K562 (cell line): ENCODE measurements around the gene PPTC7. TPM values are rescaled to one million over a fixed set of nuclear protein-coding genes. Genes with fewer than 3 reads are reported as not detected.
A peak's percentile ranks its signal among the peaks of the same experiment; 100 is the strongest.

ENCODE experiments used
- ATAC-seq: fragments of 200-7000 bp; cut with Tn5 transposase; 3 replicates; pipeline ENCODE4 v1.9.1; 2020; ENCODE audit warnings: moderate library complexity
- BruUV-seq: library from RNA; stranded (reverse); fragments of 400-500 nt; replicated peaks from 2 replicates; lab custom pipeline; 2021; lab: Mats Ljungman, UMichigan
- CTCF ChIA-PET: fragments of 300-600 bp; formaldehyde crosslinking; extraction: SDS; loops from one replicate; lab custom pipeline; 2021; ENCODE audit warnings: low intra/inter-chr PET ratio; lab: Yijun Ruan, JAX
- POLR2A ChIA-PET: fragments of 300-600, 350-650 bp; sonication (Branson Sonifier 250); formaldehyde crosslinking; extraction: SDS; loops from one replicate; lab custom pipeline; 2021; ENCODE audit warnings: antibody characterized with exemption, inconsistent platforms; lab: Yijun Ruan, JAX
- DNase-seq, 4 experiments: peaks; one replicate each; pipeline versions ENCODE4 v3.0.0 to v3.0.0-alpha.2; 2011 to 2018; ENCODE audit warnings: low spot score in 3 of 4, mixed read lengths in 3 of 4; ENCODE audit errors: extremely low read depth in 1 of 4
- FAIRE-seq: peaks from 2 replicates; lab custom pipeline; 2011; peaks lifted over from hg19 to GRCh38; lab: Jason Lieb, UNC
- H2AFZ ChIP-seq: 2 replicates; pipeline ENCODE4 v1.6.0; 2011; ENCODE audit warnings: low read depth, low read length, control low read depth, inconsistent platforms
- H3K27ac ChIP-seq: fragments of 200-600 bp; 3 replicates; pipeline ENCODE4 v1.8.0; 2011; ENCODE audit warnings: low read depth, mild to moderate bottlenecking, control low read depth, inconsistent platforms, low read length, moderate library complexity, mixed read lengths; ENCODE audit errors: extremely low read depth
- H3K27me3 ChIP-seq, 2 experiments: fragments of 300-600 bp in 1 of 2; 2 replicates in 1 of 2; 3 replicates in 1 of 2; pipeline versions ENCODE4 v1.6.0 to v1.8.0; 2011; ENCODE audit warnings: inconsistent platforms in 2 of 2, low read length in 2 of 2, mild to moderate bottlenecking in 1 of 2, mixed read lengths in 1 of 2, moderate library complexity in 1 of 2; ENCODE audit not compliant: control insufficient read depth in 2 of 2, insufficient read depth in 2 of 2
- H3K36me3 ChIP-seq: fragments of 300-600 bp; 3 replicates; pipeline ENCODE4 v1.8.0; 2011; ENCODE audit warnings: mild to moderate bottlenecking, low read length, inconsistent platforms; ENCODE audit not compliant: control insufficient read depth, insufficient read depth
- H3K4me1 ChIP-seq, 2 experiments: fragments of 200-600 bp in 1 of 2; replicated peaks in 1 of 2; 2 replicates in 1 of 2; 3 replicates in 1 of 2; pipeline versions ENCODE4 v1.5.1 to v1.8.0; 2011; ENCODE audit warnings: inconsistent platforms in 2 of 2, low read length in 2 of 2, mild to moderate bottlenecking in 1 of 2, mixed read lengths in 1 of 2, moderate library complexity in 1 of 2; ENCODE audit not compliant: control insufficient read depth in 2 of 2, insufficient read depth in 2 of 2
- H3K4me2 ChIP-seq: 2 replicates; pipeline ENCODE4 v1.6.1; 2011; ENCODE audit warnings: low read length, control low read depth, inconsistent platforms, mixed read lengths; ENCODE audit not compliant: insufficient read depth
- H3K4me3 ChIP-seq: fragments of 200-600 bp; sonication (generic), shearing (Covaris generic); 2 replicates; pipeline ENCODE4 v1.5.1; 2016; ENCODE audit warnings: control low read depth, inconsistent platforms
- H3K79me2 ChIP-seq: fragments of 200-600 bp; 3 replicates; pipeline ENCODE4 v1.8.0; 2011; ENCODE audit warnings: low read length, inconsistent platforms; ENCODE audit not compliant: control insufficient read depth, insufficient read depth
- H3K9ac ChIP-seq, 2 experiments: 2 replicates each; pipeline versions ENCODE4 v1.6.0 to v1.6.1; 2011; ENCODE audit warnings: low read depth in 2 of 2, low read length in 2 of 2, control low read depth in 1 of 2, inconsistent platforms in 1 of 2, mild to moderate bottlenecking in 1 of 2, mixed read lengths in 1 of 2; ENCODE audit not compliant: insufficient read depth in 1 of 2
- H3K9me1 ChIP-seq: one replicate; pipeline ENCODE4 v1.6.0; 2011; ENCODE audit warnings: inconsistent platforms, mild to moderate bottlenecking, low read length, moderate library complexity; ENCODE audit not compliant: control insufficient read depth, insufficient read depth
- H3K9me3 ChIP-seq: replicated peaks from 2 replicates; pipeline ENCODE4 v1.5.1; 2011; ENCODE audit warnings: low read depth, low read length, inconsistent platforms; ENCODE audit not compliant: control insufficient read depth, insufficient read depth
- H4K20me1 ChIP-seq: replicated peaks from 2 replicates; pipeline ENCODE4 v1.6.1; 2011; ENCODE audit warnings: low read length, inconsistent platforms, mixed read lengths; ENCODE audit not compliant: control insufficient read depth, insufficient read depth
- HCFC1 ChIP-seq: IDR thresholded peaks from 2 replicates; pipeline ENCODE4 v1.6.1; 2012; ENCODE audit warnings: low read depth, low read length, improper control_type of control experiment
- NKRF ChIP-seq: fragments of 450-650 bp; IDR thresholded peaks from 2 replicates; pipeline ENCODE4 v1.6.1; 2016; ENCODE audit warnings: borderline replicate concordance
- PHB ChIP-seq: fragments of 250-450 bp; sonication (Bioruptor Pico); IDR thresholded peaks from 2 replicates; pipeline ENCODE4 v1.5.0; 2021
- POLR2AphosphoS5 ChIP-seq: IDR thresholded peaks from 2 replicates; pipeline ENCODE4 v1.6.1; 2011; ENCODE audit warnings: mild to moderate bottlenecking, low read depth, low read length, moderate library complexity; ENCODE audit not compliant: control insufficient read depth, insufficient read depth
- TOE1 ChIP-seq, 2 experiments: fragments of 450-650 bp in 1 of 2; sonication (generic) in 1 of 2; formaldehyde crosslinking in 1 of 2; IDR thresholded peaks; 2 replicates each; pipeline versions ENCODE4 v1.7.1 to v1.8.0; 2016 to 2022; ENCODE audit warnings: borderline replicate concordance in 2 of 2, mild to moderate bottlenecking in 2 of 2, antibody characterized with exemption in 1 of 2, inconsistent platforms in 1 of 2, low read depth in 1 of 2, missing genetic modification reagents in 1 of 2, moderate library complexity in 1 of 2
- ZNF197 ChIP-seq: fragments of 200-800 bp; sonication (Bioruptor generic); IDR thresholded peaks from 2 replicates; pipeline ENCODE4 v1.6.1; 2016; ENCODE audit warnings: low read depth, missing genetic modification characterization, missing compliant biosample characterization
- ZNF511 ChIP-seq: sonication (generic); formaldehyde crosslinking; IDR thresholded peaks from 2 replicates; pipeline ENCODE4 v1.8.0; 2022; ENCODE audit warnings: mild to moderate bottlenecking, missing genetic modification reagents
- ZNF79 ChIP-seq: fragments of 250-450 bp; sonication (Bioruptor Pico); IDR thresholded peaks from 2 replicates; pipeline ENCODE4 v1.4.0; 2020; ENCODE audit warnings: low read depth, mild to moderate bottlenecking, moderate library complexity
- WGBS: fragments of 100-300 bp; shearing (Covaris generic); methylation state at CpG from one replicate; pipeline ENCODE4 v1.1.6; 2016; ENCODE audit warnings: low coverage, mixed read lengths; ENCODE audit not compliant: insufficient coverage; ENCODE audit errors: missing lambda C conversion rate; 5-methylcytosine and 5-hydroxymethylcytosine counted together
- in situ Hi-C: fragments of 300-500 bp; cut with MboI; formaldehyde crosslinking; loops from 4 replicates; pipeline ENCODE4 v1.15.0; 2018; ENCODE audit warnings: inconsistent platforms, mixed read lengths
- intact Hi-C: fragments of 100-400 bp; cut with micrococcal nuclease; formaldehyde crosslinking; loops from 2 replicates; pipeline ENCODE4 v1.14.2; 2022
- polyA plus RNA-seq, 8 experiments: library from polyadenylated mRNA; depleted of rRNA in 4 of 8; stranded (reverse) in 5 of 8; unstranded in 3 of 8; fragments of >200 nt; fragmentation: Nextera tagmentation in 2 of 8; fragmentation: Illumina TruSeq in 1 of 8; extraction: Ambion mirVana in 2 of 8; extraction: Trizol in 1 of 8; gene quantifications; 2 replicates each; pipeline versions ENCODE4 v1.2.1 to v1.2.3, GENCODE V29; 2011 to 2014; ENCODE audit warnings: inconsistent platforms in 1 of 8, missing spikeins in 1 of 8
- total RNA-seq, 7 experiments: library from RNA; depleted of rRNA in 6 of 7; stranded (reverse); fragments of >200 nt in 6 of 7; fragmentation: Illumina TruSeq in 2 of 7; extraction: Trizol in 2 of 7; gene quantifications; 2 replicates each; pipeline versions ENCODE4 v1.2.1 to v1.2.3, GENCODE V29; 2011 to 2021; ENCODE audit warnings: low replicate concordance in 1 of 7
- TF ChIP-seq, protein P1 (sequence below): fragments of 450-650 bp; IDR thresholded peaks from 2 replicates; pipeline ENCODE4 v1.7.1; 2018; ENCODE audit warnings: mild to moderate bottlenecking, low read depth; ENCODE audit not compliant: partially characterized antibody

The PPTC7 gene
- total and polyA plus RNA-seq, 9 of the 15 experiments (the other 6 are each of a cell fraction or from before 2014, with no cell fraction given), result 2.6 to 23.1 (median 11.9) TPM

GRCh38 chr12:110501752-110502738, 81.1 kb downstream of the PPTC7 start, which contains the start of the genes RAD9B and VPS29 (continued):
- no peak for TF ChIP-seq PHB (CRISPR knock-in tag)
- peak; percentile 70 for TF ChIP-seq ZNF79 (CRISPR knock-in tag)
- TF ChIP-seq POLR2AphosphoS5, result peak; percentile 96
- peak; percentile 76; the same call in 1 of the 2 replicates for TF ChIP-seq ZNF197 (CRISPR knock-in tag)
- TF ChIP-seq TOE1 (IDR thresholded peaks at IDR 0.05; ENCODE audit: borderline replicate concordance), result peak; percentile 82; the same call in 1 of the 2 replicates
- TF ChIP-seq TOE1 (CRISPR knock-in tag; IDR thresholded peaks at IDR 0.05; ENCODE audit: borderline replicate concordance, low read depth), result peak; percentile 97

DNA sequence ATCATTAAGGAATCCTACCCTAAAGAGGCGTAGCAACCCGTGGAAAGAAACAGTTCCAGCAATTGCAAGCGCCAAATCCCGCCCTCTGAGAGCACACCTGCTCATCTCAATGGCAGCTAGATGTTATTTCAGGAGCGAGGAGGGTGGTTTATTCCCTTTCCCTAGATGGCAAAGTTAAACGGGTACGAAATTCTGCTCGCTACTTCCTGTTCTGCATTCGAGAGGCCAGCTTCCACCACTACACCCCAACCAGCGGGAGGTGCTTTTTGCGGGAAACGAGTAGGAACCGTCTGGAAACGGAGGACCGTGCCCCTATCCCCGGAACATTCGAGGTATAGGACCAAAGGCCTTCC, 81.7 kb downstream of the PPTC7 start:
- Histone ChIP-seq H2AFZ (peak overlapping the region; percentile 98), H3K36me3 (peaks cover 35% of the 10 kb centered on the region; the same call in 2 of the 3 replicates), H3K9ac (peak overlapping the region; percentile 95 to 99), H3K79me2 (peaks cover 56% of the 10 kb centered on the region), H3K4me2 (peak overlapping the region; percentile 96), H3K9me3 (no peaks in the 10 kb centered on the region; the same call in 1 of the 2 replicates), H3K27ac (peak overlapping the region; percentile 89), H3K4me3 (peak overlapping the region; percentile 62), H4K20me1 (no peaks in the 10 kb centered on the region), H3K9me1 (no peaks in the 10 kb centered on the region), H3K4me1 (peaks cover 13 to 18% of the 10 kb centered on the region in 2 experiments), H3K27me3 (no peaks in the 10 kb centered on the region)
- FAIRE-seq (no peak), ATAC-seq (peak; percentile 61), DNase-seq (no peak)
- ChIA-PET POLR2A (interaction anchor here (0.6 to 1.9 kb wide), 12 partner anchors 9 to 568 kb away, joined by 3 to 9 read pairs (median 4); partner anchors contain the start of genes ARPC3, FAM216A and GPN3), CTCF (no interaction called here)
- TSS peak; percentile 61 for BruUV-seq
- in situ Hi-C loops (no loop called here), intact Hi-C loops (no loop called here)
- under 1% methylated on average over 17 of the region's 17 CpGs for WGBS
- no peak for TF ChIP-seq HCFC1
- TF ChIP-seq NKRF, result 0 out of 2 replicates have a peak, but pooled peaks have one; percentile 2
- peak; percentile 85; the same call in 1 of the 2 replicates for TF ChIP-seq ZNF511 (CRISPR knock-in tag)
- TF ChIP-seq, protein P1, sequence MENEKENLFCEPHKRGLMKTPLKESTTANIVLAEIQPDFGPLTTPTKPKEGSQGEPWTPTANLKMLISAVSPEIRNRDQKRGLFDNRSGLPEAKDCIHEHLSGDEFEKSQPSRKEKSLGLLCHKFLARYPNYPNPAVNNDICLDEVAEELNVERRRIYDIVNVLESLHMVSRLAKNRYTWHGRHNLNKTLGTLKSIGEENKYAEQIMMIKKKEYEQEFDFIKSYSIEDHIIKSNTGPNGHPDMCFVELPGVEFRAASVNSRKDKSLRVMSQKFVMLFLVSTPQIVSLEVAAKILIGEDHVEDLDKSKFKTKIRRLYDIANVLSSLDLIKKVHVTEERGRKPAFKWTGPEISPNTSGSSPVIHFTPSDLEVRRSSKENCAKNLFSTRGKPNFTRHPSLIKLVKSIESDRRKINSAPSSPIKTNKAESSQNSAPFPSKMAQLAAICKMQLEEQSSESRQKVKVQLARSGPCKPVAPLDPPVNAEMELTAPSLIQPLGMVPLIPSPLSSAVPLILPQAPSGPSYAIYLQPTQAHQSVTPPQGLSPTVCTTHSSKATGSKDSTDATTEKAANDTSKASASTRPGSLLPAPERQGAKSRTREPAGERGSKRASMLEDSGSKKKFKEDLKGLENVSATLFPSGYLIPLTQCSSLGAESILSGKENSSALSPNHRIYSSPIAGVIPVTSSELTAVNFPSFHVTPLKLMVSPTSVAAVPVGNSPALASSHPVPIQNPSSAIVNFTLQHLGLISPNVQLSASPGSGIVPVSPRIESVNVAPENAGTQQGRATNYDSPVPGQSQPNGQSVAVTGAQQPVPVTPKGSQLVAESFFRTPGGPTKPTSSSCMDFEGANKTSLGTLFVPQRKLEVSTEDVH, result no peak
